ENCODE results near the gene RANBP17.

DNA sequence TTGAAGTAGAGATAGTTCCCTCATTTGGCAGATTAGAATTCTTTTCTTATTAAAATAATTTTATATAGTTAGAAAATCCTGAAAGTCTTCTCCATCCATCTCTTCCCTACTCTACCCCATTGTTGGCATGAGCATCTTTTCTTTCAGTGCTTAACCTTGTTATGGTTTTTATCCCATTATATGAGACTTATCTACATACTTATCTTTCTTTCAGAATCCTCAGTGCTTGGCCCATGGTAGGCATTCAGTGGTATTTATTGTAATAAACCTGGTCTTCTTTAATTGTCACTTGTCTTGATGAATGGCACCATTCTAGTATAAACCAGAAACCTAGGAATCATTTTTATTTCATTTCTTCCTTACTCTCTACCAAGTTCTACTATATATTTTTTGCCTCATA, 277.4 kb downstream of the RANBP17 start:
- TF ChIP-seq, protein P1, sequence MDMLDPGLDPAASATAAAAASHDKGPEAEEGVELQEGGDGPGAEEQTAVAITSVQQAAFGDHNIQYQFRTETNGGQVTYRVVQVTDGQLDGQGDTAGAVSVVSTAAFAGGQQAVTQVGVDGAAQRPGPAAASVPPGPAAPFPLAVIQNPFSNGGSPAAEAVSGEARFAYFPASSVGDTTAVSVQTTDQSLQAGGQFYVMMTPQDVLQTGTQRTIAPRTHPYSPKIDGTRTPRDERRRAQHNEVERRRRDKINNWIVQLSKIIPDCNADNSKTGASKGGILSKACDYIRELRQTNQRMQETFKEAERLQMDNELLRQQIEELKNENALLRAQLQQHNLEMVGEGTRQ (IDR thresholded peaks at IDR 0.05; ENCODE audit: low read depth, low read length), result no peak
- TF ChIP-seq, protein P2, sequence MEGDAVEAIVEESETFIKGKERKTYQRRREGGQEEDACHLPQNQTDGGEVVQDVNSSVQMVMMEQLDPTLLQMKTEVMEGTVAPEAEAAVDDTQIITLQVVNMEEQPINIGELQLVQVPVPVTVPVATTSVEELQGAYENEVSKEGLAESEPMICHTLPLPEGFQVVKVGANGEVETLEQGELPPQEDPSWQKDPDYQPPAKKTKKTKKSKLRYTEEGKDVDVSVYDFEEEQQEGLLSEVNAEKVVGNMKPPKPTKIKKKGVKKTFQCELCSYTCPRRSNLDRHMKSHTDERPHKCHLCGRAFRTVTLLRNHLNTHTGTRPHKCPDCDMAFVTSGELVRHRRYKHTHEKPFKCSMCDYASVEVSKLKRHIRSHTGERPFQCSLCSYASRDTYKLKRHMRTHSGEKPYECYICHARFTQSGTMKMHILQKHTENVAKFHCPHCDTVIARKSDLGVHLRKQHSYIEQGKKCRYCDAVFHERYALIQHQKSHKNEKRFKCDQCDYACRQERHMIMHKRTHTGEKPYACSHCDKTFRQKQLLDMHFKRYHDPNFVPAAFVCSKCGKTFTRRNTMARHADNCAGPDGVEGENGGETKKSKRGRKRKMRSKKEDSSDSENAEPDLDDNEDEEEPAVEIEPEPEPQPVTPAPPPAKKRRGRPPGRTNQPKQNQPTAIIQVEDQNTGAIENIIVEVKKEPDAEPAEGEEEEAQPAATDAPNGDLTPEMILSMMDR (conservative IDR thresholded peaks at IDR 0.05; ENCODE audit: low read depth, low read length), result no peak

All from IMR-90 (cell line).